IMR-90 (cell line): Measurements from ENCODE around the gene CARMIL1.

ENCODE experiments used
- SMC3 ChIP-seq: fragments of 150-350 bp; IDR thresholded peaks from 2 replicates; pipeline ENCODE4 v1.6.1; 2016; ENCODE audit warnings: low read depth, mild to moderate bottlenecking, antibody characterized with exemption, low read length, moderate library complexity
- TF ChIP-seq, protein P1 (sequence below): conservative IDR thresholded peaks from 2 replicates; pipeline ENCODE4 v1.5.1; 2012; ENCODE audit warnings: mild to moderate bottlenecking, low read depth, low read length, improper control_type of control experiment

- TF ChIP-seq, protein P1, sequence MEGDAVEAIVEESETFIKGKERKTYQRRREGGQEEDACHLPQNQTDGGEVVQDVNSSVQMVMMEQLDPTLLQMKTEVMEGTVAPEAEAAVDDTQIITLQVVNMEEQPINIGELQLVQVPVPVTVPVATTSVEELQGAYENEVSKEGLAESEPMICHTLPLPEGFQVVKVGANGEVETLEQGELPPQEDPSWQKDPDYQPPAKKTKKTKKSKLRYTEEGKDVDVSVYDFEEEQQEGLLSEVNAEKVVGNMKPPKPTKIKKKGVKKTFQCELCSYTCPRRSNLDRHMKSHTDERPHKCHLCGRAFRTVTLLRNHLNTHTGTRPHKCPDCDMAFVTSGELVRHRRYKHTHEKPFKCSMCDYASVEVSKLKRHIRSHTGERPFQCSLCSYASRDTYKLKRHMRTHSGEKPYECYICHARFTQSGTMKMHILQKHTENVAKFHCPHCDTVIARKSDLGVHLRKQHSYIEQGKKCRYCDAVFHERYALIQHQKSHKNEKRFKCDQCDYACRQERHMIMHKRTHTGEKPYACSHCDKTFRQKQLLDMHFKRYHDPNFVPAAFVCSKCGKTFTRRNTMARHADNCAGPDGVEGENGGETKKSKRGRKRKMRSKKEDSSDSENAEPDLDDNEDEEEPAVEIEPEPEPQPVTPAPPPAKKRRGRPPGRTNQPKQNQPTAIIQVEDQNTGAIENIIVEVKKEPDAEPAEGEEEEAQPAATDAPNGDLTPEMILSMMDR, result no peak
- no peak for TF ChIP-seq SMC3
Measured at GRCh38 chr6:25652007-25652515, 372.9 kb downstream of the CARMIL1 start, which contains the start of gene SCGN.
